ENCODE measurements around the gene GIGYF2. TPM values are rescaled to one million over a fixed set of nuclear protein-coding genes. Genes with fewer than 3 reads are reported as not detected.

GIGYF2 gene, protein sequence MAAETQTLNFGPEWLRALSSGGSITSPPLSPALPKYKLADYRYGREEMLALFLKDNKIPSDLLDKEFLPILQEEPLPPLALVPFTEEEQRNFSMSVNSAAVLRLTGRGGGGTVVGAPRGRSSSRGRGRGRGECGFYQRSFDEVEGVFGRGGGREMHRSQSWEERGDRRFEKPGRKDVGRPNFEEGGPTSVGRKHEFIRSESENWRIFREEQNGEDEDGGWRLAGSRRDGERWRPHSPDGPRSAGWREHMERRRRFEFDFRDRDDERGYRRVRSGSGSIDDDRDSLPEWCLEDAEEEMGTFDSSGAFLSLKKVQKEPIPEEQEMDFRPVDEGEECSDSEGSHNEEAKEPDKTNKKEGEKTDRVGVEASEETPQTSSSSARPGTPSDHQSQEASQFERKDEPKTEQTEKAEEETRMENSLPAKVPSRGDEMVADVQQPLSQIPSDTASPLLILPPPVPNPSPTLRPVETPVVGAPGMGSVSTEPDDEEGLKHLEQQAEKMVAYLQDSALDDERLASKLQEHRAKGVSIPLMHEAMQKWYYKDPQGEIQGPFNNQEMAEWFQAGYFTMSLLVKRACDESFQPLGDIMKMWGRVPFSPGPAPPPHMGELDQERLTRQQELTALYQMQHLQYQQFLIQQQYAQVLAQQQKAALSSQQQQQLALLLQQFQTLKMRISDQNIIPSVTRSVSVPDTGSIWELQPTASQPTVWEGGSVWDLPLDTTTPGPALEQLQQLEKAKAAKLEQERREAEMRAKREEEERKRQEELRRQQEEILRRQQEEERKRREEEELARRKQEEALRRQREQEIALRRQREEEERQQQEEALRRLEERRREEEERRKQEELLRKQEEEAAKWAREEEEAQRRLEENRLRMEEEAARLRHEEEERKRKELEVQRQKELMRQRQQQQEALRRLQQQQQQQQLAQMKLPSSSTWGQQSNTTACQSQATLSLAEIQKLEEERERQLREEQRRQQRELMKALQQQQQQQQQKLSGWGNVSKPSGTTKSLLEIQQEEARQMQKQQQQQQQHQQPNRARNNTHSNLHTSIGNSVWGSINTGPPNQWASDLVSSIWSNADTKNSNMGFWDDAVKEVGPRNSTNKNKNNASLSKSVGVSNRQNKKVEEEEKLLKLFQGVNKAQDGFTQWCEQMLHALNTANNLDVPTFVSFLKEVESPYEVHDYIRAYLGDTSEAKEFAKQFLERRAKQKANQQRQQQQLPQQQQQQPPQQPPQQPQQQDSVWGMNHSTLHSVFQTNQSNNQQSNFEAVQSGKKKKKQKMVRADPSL (N-terminal part only)
- polyA plus RNA-seq (2013, experiment 1 of 4): 60.8 TPM
- 70.4 TPM for polyA plus RNA-seq (2013, experiment 2 of 4)
- polyA plus RNA-seq (2013, experiment 3 of 4): 39.9 TPM
- 49.6 TPM for polyA plus RNA-seq (2013, experiment 4 of 4)

DNA sequence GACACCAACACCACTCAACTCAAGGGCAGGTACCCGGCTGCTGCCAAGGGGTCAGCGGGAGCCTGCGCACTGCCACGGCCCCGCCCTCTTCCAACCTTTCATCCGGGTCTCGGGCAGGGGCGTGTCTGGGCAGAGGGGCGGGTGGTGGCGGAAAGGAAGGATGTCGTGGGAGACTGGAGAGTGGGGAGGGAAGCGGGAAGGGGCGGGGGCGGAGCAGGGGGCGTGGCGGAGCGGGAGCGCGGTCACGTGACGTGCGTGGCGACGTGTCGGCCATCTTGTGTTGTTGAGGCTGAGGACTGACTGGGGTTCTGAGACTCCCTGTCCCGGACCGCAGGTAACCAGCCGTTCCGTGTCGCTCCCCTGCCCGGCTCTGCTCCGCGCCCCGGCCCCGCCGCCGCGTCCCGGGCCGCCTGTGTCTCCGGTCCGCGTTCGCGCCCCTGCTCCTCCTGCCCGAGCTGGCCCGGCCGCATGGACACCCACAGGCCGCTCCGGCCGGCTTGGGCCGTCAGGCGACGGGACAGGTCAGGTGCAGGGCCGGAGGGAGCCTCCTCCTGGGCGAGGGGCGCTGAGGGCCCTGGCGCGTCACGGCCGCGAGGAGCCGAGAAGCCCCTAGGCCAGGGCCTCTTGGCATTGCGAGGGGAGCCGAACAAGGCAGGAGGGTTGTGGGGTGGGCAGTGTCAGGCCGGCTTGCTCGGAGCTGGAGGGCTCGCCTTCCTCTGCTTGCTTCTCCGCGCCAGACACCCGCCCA is at the start of gene GIGYF2:
GIGYF2 (plus strand) TSS at position 273 of the 748 bp plus-strand sequence. CDS start 37,867 bp downstream, outside the sequence.
- peak within 1 kb of the TSS; percentile 99 for H3K4me3 ChIP-seq (ENCODE audit: insufficient read depth, low read depth, low read length)
- H3K9me3 ChIP-seq (ENCODE audit: control insufficient read depth, low read length): no peaks in the 10 kb centered on the region
- peaks cover 14% of the 10 kb centered on the region for H3K4me1 ChIP-seq (ENCODE audit: control insufficient read depth, insufficient read depth, low read length)
- H3K27ac ChIP-seq (ENCODE audit: insufficient read depth, low read depth, low read length, poor library complexity, severe bottlenecking): peak within 1 kb of the TSS; percentile 82
- no peaks in the 10 kb centered on the region for H3K36me3 ChIP-seq (ENCODE audit: control insufficient read depth, insufficient read depth, low read length)
- H3K27me3 ChIP-seq (ENCODE audit: control insufficient read depth, insufficient read depth, low read length, poor library complexity, severe bottlenecking): no peaks in the 10 kb centered on the region
- 0 to 1% methylated on average over 71 of the region's 71 CpGs for WGBS, 2 experiments

- Histone ChIP-seq H3K27ac (ENCODE audit: insufficient read depth, low read depth, low read length, poor library complexity, severe bottlenecking) (no peak overlapping the region), H3K4me1 (ENCODE audit: control insufficient read depth, insufficient read depth, low read length) (peaks cover 15% of the 10 kb centered on the region), H3K36me3 (ENCODE audit: control insufficient read depth, insufficient read depth, low read length) (no peaks in the 10 kb centered on the region), H3K27me3 (ENCODE audit: control insufficient read depth, insufficient read depth, low read length, poor library complexity, severe bottlenecking) (no peaks in the 10 kb centered on the region), H3K9me3 (ENCODE audit: control insufficient read depth, low read length) (no peaks in the 10 kb centered on the region), H3K4me3 (ENCODE audit: insufficient read depth, low read depth, low read length) (no peak overlapping the region)
- 95 to 96% methylated on average over 11 of the region's 11 CpGs for WGBS, 2 experiments
These were observed 48.1 kb upstream of the GIGYF2 start for GRCh38 chr2:232649033-232649432.

GRCh38 chr2:232652505-232652851 is 44.7 kb upstream of the GIGYF2 start:
- peaks cover 15% of the 10 kb centered on the region for H3K4me1 ChIP-seq (ENCODE audit: control insufficient read depth, insufficient read depth, low read length)
- H3K27me3 ChIP-seq (ENCODE audit: control insufficient read depth, insufficient read depth, low read length, poor library complexity, severe bottlenecking): no peaks in the 10 kb centered on the region
- no peaks in the 10 kb centered on the region for H3K9me3 ChIP-seq (ENCODE audit: control insufficient read depth, low read length)
- H3K36me3 ChIP-seq (ENCODE audit: control insufficient read depth, insufficient read depth, low read length): no peaks in the 10 kb centered on the region
- H3K27ac ChIP-seq (ENCODE audit: insufficient read depth, low read depth, low read length, poor library complexity, severe bottlenecking): no peak overlapping the region
- H3K4me3 ChIP-seq (ENCODE audit: insufficient read depth, low read depth, low read length): no peak overlapping the region
- WGBS, 2 experiments: 66 to 73% methylated on average over 4 of the region's 4 CpGs

DNA sequence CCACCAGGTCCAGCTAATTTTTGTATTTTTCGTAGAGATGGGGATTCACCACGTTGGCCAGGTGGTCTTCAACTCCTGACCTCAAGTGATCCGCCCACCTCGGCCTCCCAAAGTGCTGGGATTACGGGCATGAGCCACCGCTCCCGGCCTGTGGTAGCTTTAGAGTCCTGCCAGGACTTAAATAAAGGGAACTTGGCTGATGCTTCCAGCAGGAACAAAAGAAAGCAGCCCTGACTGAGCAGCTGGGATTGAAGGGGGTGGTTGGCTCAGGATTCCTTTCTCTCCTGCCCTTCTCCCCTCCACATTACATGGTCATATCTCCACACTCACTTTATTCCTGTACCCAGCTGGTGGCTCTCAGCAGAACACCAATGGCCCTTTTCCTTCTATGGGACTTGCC is 43.7 kb upstream of the GIGYF2 start:
- no peaks in the 10 kb centered on the region for H3K36me3 ChIP-seq (ENCODE audit: control insufficient read depth, insufficient read depth, low read length)
- 56% methylated on average over 7 of the region's 7 CpGs for WGBS, 2 experiments
- no peaks in the 10 kb centered on the region for H3K27me3 ChIP-seq (ENCODE audit: control insufficient read depth, insufficient read depth, low read length, poor library complexity, severe bottlenecking)
- H3K27ac ChIP-seq (ENCODE audit: insufficient read depth, low read depth, low read length, poor library complexity, severe bottlenecking): no peak overlapping the region
- H3K9me3 ChIP-seq (ENCODE audit: control insufficient read depth, low read length): no peaks in the 10 kb centered on the region
- H3K4me1 ChIP-seq (ENCODE audit: control insufficient read depth, insufficient read depth, low read length): peaks cover 15% of the 10 kb centered on the region
- no peak overlapping the region for H3K4me3 ChIP-seq (ENCODE audit: insufficient read depth, low read depth, low read length)

GRCh38 chr2:232655392-232655791 is 41.7 kb upstream of the GIGYF2 start:
- Histone ChIP-seq H3K36me3 (ENCODE audit: control insufficient read depth, insufficient read depth, low read length) (no peaks in the 10 kb centered on the region), H3K27me3 (ENCODE audit: control insufficient read depth, insufficient read depth, low read length, poor library complexity, severe bottlenecking) (no peaks in the 10 kb centered on the region), H3K4me1 (ENCODE audit: control insufficient read depth, insufficient read depth, low read length) (peaks cover 5% of the 10 kb centered on the region), H3K27ac (ENCODE audit: insufficient read depth, low read depth, low read length, poor library complexity, severe bottlenecking) (no peak overlapping the region), H3K9me3 (ENCODE audit: control insufficient read depth, low read length) (no peaks in the 10 kb centered on the region), H3K4me3 (ENCODE audit: insufficient read depth, low read depth, low read length) (no peak overlapping the region)
- WGBS, 2 experiments: 91 to 92% methylated on average over 6 of the region's 6 CpGs

GRCh38 chr2:232658217-232658785 is 38.8 kb upstream of the GIGYF2 start:
- Histone ChIP-seq H3K9me3 (ENCODE audit: control insufficient read depth, low read length) (no peaks in the 10 kb centered on the region), H3K4me3 (ENCODE audit: insufficient read depth, low read depth, low read length) (no peak overlapping the region), H3K36me3 (ENCODE audit: control insufficient read depth, insufficient read depth, low read length) (no peaks in the 10 kb centered on the region), H3K27me3 (ENCODE audit: control insufficient read depth, insufficient read depth, low read length, poor library complexity, severe bottlenecking) (no peaks in the 10 kb centered on the region), H3K4me1 (ENCODE audit: control insufficient read depth, insufficient read depth, low read length) (no peaks in the 10 kb centered on the region), H3K27ac (ENCODE audit: insufficient read depth, low read depth, low read length, poor library complexity, severe bottlenecking) (no peak overlapping the region)
- WGBS, 2 experiments: 63 to 67% methylated on average over 7 of the region's 7 CpGs

- H3K27me3 ChIP-seq (ENCODE audit: control insufficient read depth, insufficient read depth, low read length, poor library complexity, severe bottlenecking): no peaks in the 10 kb centered on the region
- WGBS, 2 experiments: 88 to 94% methylated on average over 2 of the region's 2 CpGs
These were observed 37.8 kb upstream of the GIGYF2 start for GRCh38 chr2:232659359-232659758.

GRCh38 chr2:232662486-232663260 is 34.5 kb upstream of the GIGYF2 start:
- no peak overlapping the region for H3K27ac ChIP-seq (ENCODE audit: insufficient read depth, low read depth, low read length, poor library complexity, severe bottlenecking)
- WGBS, 2 experiments: 95 to 96% methylated on average over 15 to 16 of the region's 16 CpGs
- no peaks in the 10 kb centered on the region for H3K36me3 ChIP-seq (ENCODE audit: control insufficient read depth, insufficient read depth, low read length)
- no peaks in the 10 kb centered on the region for H3K9me3 ChIP-seq (ENCODE audit: control insufficient read depth, low read length)
- no peaks in the 10 kb centered on the region for H3K27me3 ChIP-seq (ENCODE audit: control insufficient read depth, insufficient read depth, low read length, poor library complexity, severe bottlenecking)
- no peaks in the 10 kb centered on the region for H3K4me1 ChIP-seq (ENCODE audit: control insufficient read depth, insufficient read depth, low read length)
- no peak overlapping the region for H3K4me3 ChIP-seq (ENCODE audit: insufficient read depth, low read depth, low read length)

More at GRCh38 chr2:232659359-232659758, 37.8 kb upstream of the GIGYF2 start:
- Histone ChIP-seq H3K9me3 (ENCODE audit: control insufficient read depth, low read length) (no peaks in the 10 kb centered on the region), H3K4me1 (ENCODE audit: control insufficient read depth, insufficient read depth, low read length) (no peaks in the 10 kb centered on the region), H3K36me3 (ENCODE audit: control insufficient read depth, insufficient read depth, low read length) (no peaks in the 10 kb centered on the region), H3K27ac (ENCODE audit: insufficient read depth, low read depth, low read length, poor library complexity, severe bottlenecking) (no peak overlapping the region), H3K4me3 (ENCODE audit: insufficient read depth, low read depth, low read length) (no peak overlapping the region)

Measured in ectodermal cell (in vitro differentiated cells).